Dermis blood vessel endothelial cell (primary cell): ENCODE measurements around the gene RAB21. TPM values are rescaled to one million over a fixed set of nuclear protein-coding genes. Genes with fewer than 3 reads are reported as not detected.

Source experiments
- DNase-seq: peaks from one replicate; pipeline ENCODE4 v3.0.0; 2010
- total RNA-seq: library from RNA; depleted of rRNA; stranded (reverse); fragments of >200 nt; gene quantifications from 2 replicates; pipeline ENCODE4 v1.2.3, GENCODE V29; 2014

Gene RAB21, protein sequence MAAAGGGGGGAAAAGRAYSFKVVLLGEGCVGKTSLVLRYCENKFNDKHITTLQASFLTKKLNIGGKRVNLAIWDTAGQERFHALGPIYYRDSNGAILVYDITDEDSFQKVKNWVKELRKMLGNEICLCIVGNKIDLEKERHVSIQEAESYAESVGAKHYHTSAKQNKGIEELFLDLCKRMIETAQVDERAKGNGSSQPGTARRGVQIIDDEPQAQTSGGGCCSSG
- 15.8 and 51.4 TPM in 2 replicates for total RNA-seq

DNA sequence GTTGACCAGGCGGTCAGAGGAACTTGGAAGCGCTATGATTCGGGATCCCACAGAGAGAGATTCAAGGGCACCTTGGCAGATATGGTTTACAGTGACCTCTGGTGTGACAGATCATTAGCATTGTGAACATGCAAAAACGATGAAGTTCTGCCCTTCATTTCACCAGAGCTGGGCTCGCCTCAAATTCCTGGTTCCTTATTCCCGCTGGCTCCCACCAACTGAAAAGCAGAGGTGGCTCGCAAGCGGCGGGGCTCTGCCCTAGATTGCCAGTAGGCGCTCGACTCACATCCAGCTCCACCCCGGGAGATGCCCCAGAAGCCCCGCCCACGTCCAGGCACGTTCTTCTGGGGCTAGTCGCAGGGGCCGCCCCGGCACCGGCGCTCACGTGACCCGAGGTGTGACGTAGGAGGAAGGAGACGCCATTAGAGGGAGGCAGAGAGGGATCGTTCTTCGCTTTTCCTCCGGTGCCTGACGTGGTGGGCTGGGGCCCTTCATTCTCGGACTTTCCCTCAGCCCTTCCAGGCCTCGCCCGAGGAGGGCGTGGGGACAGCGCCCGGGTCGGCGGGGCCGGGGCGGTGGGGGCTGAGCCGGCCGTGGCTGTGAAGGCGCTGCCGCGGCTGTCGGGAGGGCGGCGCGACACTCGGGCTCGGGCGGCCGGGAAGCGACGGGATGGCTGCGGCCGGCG is at the start of gene RAB21:
Gene RAB21 (plus strand): TSS at position 403 of the 685 bp plus-strand sequence. CDS start 267 bp downstream, at position 670.
- peak; percentile 98 for DNase-seq

DNA sequence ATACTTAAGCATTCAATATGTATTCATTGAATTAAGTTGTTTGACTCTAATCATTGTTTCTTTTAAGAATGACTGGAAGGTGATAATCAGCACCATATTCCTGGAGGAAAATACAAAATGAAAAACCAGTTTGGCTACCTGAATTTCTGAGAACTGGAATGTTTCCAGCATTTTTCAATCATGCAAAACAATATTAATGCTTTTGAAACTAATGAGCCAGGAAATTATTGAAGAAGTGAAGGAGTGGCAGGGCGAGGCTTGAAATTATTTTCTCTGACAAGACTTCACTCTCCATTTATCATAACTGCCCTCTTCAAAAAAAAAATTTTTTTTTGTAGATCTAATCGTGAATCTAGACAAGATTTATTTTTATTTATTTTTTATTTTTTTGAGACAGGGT is 49.7 kb upstream of the RAB21 start:
- DNase-seq = no peak

DNA sequence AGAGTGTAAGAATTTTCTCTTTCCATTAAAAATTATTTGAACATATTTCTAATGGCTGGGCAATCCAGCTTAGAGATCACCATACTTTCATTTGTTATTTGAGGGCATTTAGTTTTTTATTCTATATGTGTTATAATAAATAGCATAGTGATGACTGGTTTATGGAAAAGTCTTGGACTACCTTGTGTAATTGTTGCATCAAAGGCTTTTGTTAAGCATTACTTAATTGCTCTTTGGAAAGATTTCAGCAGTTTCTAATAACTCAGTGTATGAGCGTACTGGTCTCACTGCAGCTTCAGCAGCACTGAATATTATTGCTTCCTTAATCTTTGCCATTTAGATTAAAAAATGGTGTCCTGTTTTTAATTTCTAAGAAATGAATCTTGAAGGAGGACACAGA is 46.0 kb upstream of the RAB21 start:
- DNase-seq = no peak

DNA sequence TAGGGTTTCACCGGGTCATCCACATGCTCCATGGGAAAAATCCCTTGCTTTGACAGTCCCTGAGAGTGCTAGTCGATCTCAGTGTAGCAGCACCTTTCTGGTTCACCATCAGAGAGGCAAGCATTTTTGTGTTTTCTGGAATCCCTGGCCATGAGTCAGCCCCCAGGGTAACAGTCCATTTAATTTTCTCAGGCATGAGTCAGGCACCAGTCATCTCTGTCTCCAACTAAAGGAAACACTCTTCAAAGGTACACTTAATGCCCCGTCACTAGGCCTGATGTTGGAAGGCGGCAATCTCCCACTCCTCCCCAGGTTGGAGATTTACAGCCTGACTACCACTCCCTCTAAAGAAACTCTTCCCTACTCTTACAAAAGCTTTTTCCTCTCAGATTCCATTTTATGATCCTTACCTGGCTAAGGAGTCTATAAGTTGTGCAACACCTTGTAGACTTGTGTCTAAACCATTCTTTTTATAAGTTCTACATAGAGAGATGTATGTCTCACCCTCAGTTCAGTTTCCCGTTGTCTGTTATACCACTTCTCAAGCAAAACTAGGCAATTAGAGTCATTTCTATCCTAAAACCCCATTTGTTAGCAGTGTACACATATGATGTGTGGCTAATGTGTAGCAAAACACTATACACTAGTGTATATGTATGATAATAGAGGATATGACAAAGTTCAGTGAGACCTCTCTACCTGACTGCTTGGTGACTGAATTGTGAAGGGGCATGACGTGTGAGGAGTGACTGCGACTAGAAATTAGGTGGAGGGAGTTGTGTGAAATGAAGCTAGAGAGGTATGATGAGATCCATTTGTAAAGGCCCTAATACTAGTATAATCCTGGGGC is 44.2 kb upstream of the RAB21 start:
- peak; percentile 47 for DNase-seq

DNA sequence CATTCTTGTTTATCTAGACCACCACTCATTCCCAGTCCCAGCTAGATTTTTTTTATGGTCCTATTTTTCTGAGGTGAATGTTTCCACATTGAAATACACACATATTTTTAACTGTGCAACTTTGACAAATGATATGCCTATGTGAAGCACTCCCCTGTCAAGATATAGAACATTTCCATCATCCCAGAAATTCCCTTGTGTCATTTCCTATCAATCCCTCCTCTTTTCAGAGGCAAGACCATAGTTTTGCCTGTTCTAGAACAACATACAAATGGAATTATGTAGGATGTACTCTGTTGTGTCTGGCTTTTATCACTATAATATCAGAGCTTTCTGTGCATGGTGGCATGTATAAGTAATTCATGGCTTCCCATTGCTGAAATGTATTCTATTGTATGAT is 36.1 kb upstream of the RAB21 start:
- DNase-seq = no peak

DNA sequence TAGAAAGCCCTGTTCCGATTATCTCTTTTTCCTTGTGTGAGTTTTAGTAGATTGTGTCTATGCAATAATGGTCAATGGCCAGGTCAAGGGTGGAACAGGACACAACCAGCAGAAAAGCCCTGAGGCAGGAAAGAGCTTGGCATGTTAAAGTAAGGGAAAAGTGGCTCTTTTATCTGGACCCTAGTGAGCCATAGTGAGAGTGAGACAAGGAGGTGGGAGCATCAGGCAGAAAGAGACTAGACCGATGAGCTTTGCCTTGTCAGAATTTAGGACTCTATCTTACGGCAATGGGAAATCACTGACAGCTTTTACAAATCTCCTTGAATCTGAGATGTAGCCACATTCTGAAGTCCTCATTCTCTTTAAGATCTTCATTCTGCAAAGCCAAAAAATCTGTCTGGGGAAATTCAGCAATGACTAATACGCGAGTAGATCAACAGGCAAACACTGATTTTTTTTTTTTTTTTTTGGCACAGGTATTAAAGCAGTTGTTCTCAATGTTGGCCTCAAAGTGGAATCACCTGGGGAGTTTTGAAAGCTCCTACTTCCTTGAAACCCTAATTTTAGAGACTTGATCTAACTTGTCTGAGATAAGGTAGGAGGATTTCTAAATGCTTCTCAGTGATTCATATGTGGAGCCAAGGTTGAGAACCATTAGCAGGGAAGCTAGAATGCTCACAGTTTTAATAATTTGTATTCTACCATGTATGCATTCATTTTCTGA is 34.9 kb upstream of the RAB21 start:
- no peak for DNase-seq

DNA sequence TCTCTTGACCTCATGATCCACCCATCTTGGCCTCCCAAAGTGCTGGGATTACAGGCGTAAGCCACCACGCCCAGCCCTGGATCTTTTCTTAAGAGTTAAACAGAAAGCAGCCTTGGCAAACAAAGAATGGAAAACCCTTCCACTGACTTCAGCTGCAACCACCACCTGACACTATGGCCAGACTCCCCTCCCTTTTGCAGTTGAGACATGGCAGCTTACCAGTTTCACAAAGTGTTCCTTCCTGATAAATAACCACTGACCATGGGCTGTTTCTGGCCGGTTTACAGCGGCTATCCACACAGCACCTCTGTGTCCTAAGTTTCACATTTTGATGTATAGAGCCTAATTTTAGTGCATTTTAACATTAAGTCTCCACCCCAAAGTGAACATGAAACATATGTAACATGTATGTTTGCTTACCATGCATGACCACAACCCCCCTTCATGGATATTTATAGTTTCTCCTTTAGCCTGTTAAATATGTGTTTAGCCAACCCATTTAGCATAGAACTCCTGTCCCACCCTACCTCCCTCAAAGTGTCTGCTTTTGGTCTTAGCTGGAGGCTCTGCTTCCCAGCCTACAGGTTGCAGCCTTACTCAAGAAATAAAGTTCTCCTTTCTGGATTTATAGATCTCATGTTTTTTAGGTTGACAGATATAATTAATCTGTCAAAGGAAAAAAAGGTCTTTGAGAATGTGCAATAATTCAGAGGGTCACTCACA is 32.7 kb upstream of the RAB21 start:
- DNase-seq = no peak

DNA sequence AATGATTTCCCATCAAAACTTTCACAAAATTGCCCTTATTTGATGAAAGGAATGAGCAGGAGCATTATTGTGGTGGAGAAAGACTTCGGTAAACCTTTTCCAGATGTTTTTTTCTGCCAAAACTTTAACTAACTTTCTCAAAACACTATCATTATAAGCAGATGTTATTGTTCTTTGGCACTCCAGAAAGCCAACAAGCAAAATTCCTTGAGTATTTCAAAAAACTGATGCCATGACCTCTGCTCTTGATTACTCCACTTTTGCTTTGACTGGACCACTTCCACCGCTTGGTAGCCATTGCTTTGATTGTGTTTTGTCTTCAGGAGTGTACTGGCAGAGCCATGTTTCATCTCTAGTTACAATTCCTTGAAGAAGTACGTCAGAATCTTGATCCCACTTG is 29.7 kb upstream of the RAB21 start:
- DNase-seq = no peak

DNA sequence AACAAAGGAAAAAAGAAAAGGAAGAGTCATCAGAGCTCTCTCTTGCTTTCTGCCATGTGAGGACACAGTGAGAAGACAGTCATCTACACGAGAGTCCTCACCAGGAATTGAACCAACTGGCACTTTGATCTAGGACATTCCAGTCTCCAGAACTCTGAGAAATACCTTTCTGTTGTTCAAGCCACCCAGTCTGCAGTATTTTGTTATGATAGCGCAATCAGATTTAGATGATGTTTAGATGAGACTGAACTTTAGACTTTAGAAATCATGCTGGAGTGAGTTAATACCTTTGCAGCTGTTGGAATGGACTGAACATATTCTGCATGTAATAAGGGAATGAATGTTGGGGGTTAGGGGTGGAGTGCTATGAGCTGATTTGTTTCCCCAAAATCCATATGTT is 28.1 kb upstream of the RAB21 start:
- DNase-seq = no peak

DNA sequence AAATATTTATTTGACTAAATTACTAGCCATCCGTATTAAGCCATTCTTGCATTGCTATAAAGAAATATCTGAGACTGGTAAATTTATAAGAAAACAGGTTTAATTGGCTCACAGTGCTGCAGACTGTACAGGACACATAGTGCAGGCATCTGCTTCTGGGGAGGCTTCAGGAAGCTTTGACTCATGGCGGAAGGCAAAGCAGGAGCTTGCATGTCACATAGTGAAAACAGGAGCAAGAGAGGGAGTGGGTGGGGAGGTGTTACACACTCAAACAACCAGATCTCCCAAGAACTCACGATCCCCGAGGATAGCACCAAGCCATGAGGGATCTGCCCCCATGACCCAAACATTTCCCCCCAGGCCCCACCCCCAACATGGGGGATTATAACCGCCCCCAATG is 26.7 kb upstream of the RAB21 start:
- peak; percentile 10 for DNase-seq

DNA sequence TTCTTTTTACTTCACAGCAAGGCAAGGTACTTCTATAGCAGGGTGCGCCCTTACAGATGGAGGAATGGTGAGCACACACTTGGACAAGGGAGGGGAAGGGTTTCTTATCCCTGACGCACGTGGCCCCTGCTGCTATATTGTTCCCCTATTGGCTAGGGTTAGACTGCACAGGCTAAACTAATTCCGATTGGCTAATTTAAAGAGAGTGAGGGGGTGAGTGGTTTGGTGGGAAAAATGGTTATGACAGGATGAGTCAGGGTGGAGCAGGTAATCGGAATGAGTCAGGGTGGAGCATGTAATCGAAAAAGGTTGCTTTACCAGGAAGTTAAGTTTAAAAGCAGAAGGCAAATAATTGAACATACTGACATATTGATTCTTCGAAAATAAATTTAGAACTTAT is 23.7 kb upstream of the RAB21 start:
- DNase-seq = no peak

DNA sequence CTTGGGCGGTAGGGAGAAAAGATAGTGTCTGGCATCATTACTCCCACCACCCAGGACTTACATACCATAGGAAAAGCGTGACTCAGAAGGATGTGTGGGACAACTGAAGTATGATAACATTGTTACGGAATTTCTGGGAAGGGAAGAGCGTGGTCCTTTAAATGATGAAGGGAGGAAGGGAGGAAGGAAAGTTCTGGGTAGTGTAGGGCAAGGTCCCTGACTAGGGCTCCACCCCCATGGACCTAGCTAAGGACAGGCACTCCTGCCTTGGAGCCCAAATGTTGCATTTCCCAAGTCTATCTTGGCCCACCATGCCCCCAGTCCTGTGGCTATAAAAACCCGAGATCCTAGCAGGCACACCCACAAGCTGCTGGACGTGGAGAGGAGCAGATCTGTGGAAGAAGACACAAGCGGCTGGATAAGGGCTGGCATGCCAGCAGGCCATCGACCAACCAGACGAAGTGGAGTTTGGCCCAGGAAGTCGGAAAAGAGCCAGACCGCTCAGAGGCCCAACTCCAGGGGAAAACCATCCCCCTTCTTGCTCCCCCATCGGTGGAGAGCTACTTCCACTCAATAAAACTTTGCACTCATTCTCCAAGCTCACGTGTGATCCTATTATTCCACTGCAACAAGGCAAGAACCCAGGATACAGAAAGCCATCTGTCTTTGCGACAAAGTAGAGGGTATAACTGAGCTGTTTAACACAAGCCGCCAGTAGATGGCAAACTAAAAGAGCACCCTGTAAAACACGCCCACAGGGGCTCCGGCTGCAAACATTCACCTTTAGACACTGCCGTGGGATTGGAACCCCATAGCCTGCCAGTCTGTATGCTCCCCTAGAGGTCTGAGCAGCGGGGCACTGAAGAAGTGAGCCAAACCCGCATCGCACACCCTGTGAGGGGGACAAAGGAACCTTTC is 23.0 kb upstream of the RAB21 start:
- DNase-seq = no peak

DNA sequence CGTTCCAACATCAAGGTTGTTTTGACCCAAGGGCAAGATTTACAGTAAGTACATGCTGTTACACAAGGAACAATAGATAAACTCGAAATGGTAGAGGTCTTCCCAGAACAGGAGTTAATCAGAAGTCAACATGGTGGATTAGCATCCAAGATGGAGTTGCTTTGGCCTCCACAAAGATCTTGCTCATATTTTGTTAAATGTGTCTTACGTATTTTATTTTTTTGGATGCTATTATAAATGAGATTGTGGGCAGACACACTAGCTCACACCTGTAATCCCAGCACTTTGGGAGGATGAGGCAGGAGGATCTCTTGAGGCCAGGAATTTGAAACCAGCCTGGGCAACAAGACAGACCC is 22.3 kb upstream of the RAB21 start:
- no peak for DNase-seq

DNA sequence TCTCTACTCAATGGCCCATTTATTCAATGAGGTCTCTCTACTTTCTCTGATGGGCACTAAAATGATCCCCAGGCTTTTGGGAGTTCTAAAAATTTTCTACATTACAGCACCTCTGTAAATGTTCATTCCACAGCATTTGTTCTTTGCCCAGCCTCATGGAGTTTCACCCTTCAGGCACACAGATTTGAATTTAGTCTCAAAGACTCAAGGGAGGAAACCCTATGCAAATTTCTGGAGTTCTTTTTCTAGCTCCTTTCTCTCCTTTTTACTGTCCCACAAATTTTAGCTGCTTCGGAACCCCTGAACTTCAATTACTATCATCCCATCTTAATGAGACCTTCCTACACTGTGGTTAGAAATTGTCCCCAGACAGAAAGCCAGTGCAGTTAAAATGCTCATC is 17.5 kb upstream of the RAB21 start:
- no peak for DNase-seq

DNA sequence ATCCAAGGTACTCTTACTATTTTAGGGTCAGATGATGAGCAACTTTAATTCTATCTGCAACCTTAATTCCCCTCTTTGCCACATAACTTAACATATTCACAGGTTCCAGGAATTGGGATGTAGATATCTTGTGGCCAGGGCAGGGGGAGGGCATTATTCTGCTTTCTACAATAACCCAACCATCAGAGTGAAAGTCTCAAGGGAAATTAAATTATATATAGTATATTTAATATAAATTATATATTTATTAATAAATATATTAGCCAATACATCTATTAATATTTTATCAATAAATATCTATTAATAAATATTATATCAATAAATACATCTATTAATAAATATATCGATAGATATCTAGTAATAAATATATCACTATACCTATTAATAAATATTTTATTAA is 11.7 kb upstream of the RAB21 start:
- DNase-seq = no peak

DNA sequence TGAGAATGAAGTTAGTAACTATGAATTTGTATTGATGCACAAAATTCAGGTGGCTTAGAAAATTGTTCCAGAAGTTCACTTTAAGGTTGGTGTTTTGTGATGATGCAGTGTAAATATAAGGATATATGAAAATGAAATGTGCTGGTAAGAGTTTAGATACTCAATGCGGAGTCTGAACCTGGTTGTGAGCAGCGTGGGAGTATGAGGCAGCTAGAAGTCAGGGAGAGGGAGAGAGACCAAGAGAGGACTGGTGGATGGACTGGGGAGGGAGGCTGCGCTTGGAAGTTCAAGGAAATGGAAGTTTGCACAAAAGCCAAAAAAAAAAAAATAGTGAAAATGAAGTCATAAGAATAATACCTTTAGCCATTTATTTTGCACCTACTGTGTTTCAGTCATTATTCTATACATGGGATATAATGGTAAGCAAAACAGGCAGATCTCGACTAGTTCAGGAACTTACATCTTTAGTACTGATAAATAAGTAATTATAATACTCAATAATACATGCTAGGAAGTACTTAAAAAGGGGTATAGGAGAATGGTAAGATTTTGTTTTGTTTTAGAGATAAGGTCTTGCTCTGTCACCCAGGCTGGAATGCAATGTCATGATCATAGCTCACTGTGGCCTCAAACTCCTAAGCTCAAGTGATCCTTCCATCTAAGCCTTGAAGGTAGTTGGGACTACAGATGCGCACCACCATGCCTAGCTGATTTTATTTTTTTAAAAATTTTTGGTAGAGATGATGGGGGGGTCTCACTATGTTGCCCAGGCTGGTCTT is 10.0 kb upstream of the RAB21 start:
- no peak for DNase-seq

DNA sequence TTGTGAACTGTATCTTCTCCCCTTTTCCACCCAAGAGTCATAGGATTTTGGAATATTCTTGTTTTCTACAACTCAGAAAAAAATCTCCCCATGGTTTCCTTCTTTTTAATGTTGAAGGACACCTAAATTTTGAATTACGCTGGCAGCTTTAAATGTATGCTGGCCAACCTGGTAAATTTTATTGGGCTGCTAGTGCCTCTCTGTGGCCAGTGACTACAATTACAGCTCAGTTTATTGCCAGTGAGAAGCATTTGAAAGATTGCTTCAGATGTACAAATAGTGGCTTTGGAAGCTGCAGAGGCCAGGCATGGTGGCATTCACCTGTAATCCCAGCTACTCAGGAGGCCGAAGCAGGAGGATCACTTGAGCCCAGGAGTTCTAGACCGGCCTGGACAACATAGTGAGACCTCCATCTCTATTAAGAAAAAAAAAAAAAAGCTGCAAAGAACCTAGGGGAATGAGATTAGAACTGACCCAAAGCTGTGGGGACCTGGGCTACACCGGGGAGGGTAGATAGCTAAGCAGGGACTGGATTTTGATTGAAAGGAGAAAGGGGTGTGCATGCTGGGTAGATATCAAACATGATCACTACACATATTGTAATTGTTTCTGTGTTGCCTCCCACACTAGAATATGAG is 7.6 kb upstream of the RAB21 start:
- peak; percentile 74 for DNase-seq

DNA sequence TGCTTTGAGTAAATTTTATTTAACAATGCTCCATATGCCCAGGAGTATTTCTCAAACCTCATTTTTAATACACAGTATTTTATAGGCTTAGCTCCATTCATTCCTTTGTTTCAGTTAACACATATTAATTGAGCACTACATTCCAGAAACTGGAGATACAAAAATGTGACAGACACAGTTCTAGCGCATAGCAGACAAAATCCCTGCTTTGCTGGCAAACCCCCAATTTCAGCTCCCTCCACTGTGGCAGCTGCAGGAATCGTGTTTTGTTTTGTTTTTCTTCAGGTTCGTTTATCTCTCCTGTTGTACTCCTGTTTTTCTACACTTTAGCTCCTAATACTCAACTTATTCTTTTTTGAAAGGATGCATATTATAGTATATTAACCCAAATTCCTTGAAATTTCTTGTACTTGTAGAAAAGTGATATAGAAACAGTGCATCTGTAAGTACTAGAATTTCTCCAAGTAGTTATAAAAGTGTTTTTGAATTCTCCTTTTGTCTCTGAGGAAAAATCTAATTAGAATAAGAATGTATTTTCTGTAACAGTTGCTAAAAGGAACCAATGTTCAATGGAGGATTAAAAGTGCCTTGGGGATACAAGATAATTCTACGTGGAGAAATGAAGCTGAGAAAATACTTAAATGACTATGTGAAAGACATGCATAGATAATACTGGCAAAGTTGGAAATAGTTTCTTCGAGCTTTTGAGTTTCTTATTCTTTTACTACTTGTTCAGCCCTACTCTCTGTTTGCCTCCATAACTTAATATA is 6.4 kb upstream of the RAB21 start:
- DNase-seq = no peak

DNA sequence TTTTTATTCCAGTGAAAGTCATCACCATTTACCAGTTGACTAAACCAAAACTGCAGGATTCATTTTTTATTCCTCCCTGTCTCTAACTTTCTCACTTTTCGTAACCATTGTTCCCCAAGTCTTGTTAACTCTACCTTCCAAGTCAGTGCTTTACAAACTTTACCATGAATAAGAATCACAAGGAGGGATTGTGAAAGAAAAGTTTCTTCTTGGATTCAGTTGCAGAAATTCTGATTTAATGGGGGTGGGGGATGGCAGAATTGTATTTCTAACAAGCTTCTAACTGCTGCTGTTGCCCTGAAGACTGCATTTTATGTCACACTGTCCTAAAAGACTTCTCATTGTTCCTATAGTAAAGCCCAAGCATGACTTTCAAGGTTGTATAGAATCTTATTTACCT is 5.0 kb upstream of the RAB21 start:
- DNase-seq = no peak
